AG04449 (cell line): Measurements from ENCODE around the gene BMF.

Source experiments
- CTCF ChIA-PET: fragments of 350-600 bp; formaldehyde crosslinking; extraction: SDS; loops from one replicate; lab custom pipeline; 2021; ENCODE audit warnings: antibody characterized with exemption; lab: Yijun Ruan, JAX
- POLR2A ChIA-PET: fragments of 400-600, 350-600 bp; formaldehyde crosslinking; extraction: SDS; loops from one replicate; lab custom pipeline; 2020; ENCODE audit warnings: antibody characterized with exemption, inconsistent platforms; lab: Yijun Ruan, JAX
- DNase-seq: peaks from one replicate; pipeline ENCODE4 v3.0.0-alpha.2; 2010; ENCODE audit warnings: low read depth, low spot score
- H3K4me3 ChIP-seq: 2 replicates; pipeline ENCODE4 v1.5.1; 2011; ENCODE audit warnings: low read depth, mild to moderate bottlenecking, control low read depth, low read length
- CTCF ChIP-seq: IDR thresholded peaks from one replicate; pipeline ENCODE4 v1.5.1; 2011; ENCODE audit warnings: mild to moderate bottlenecking, moderate library complexity, low read length, control low read depth, inconsistent platforms; ENCODE audit not compliant: insufficient read depth; ENCODE audit errors: missing control alignments

The BMF gene

GRCh38 chr15:40054855-40055575 is 53.7 kb downstream of the BMF start:
- CTCF ChIA-PET = interaction anchor here (1.1 to 2.4 kb wide), 6 partner anchors 8 to 224 kb away, joined by 3 to 15 read pairs (median 6); no protein-coding TSS in a partner anchor
- H3K4me3 ChIP-seq = no peak overlapping the region

GRCh38 chr15:40054605-40054854 is 54.1 kb downstream of the BMF start:
- DNase-seq = no peak
- POLR2A ChIA-PET = no interaction called here
- H3K4me3 ChIP-seq = no peak overlapping the region
- no peak for TF ChIP-seq CTCF
- CTCF ChIA-PET = interaction anchor here (1.1 to 2.4 kb wide), 4 partner anchors 9 to 225 kb away, joined by 3 to 15 read pairs (median 8); no protein-coding TSS in a partner anchor

More at GRCh38 chr15:40054855-40055575, 53.7 kb downstream of the BMF start:
- DNase-seq = no peak
- POLR2A ChIA-PET = interaction anchor here (1.2 kb wide), 1 partner anchor 44 kb away, joined by 3 read pairs; no protein-coding TSS in a partner anchor
- TF ChIP-seq CTCF = no peak

GRCh38 chr15:40053831-40054604 is 54.7 kb downstream of the BMF start:
- H3K4me3 ChIP-seq = no peak overlapping the region
- no peak for DNase-seq
- CTCF ChIA-PET = interaction anchor here (1.1 to 2.7 kb wide), 7 partner anchors 9 to 225 kb away, joined by 3 to 15 read pairs (median 6); no protein-coding TSS in a partner anchor
- TF ChIP-seq CTCF = no peak
- POLR2A ChIA-PET = no interaction called here

- no peak for TF ChIP-seq CTCF
- DNase-seq = no peak
- POLR2A ChIA-PET = no interaction called here
- H3K4me3 ChIP-seq = no peak overlapping the region
- CTCF ChIA-PET = interaction anchor here (0.9 to 2.7 kb wide), 8 partner anchors 8 to 221 kb away, joined by 3 to 10 read pairs (median 4); partner anchors contain the start of gene SRP14
Observed at GRCh38 chr15:40053079-40053830, 55.4 kb downstream of the BMF start.

- no peak overlapping the region for H3K4me3 ChIP-seq
- no peak for DNase-seq
- TF ChIP-seq CTCF = no peak
- CTCF ChIA-PET = interaction anchor here (0.7 to 2.7 kb wide), 6 partner anchors 14 to 222 kb away, joined by 3 to 9 read pairs (median 4); partner anchors contain the start of genes BMF and SRP14
- POLR2A ChIA-PET = no interaction called here
Observed at GRCh38 chr15:40052604-40053003, 56.1 kb downstream of the BMF start.
